Fibroblast of lung (primary cell): Measurements from ENCODE around the gene GCG. TPM values are rescaled to one million over a fixed set of nuclear protein-coding genes. Genes with fewer than 3 reads are reported as not detected.

Source experiments
- DNase-seq, 2 donors: peaks; one replicate each; pipeline versions ENCODE4 v3.0.0 to v3.0.0-alpha.2; 2010; ENCODE audit warnings: low read depth in 2 of 2
- H2AFZ ChIP-seq: 2 replicates; pipeline ENCODE4 v1.5.1; 2012; ENCODE audit warnings: low read length, control low read depth, inconsistent platforms
- H3K27ac ChIP-seq: 2 replicates; pipeline ENCODE4 v1.5.1; 2011; ENCODE audit warnings: low read length, control low read depth; ENCODE audit not compliant: insufficient read depth
- H3K27me3 ChIP-seq: 2 replicates; pipeline ENCODE4 v1.5.1; 2011; ENCODE audit warnings: mild to moderate bottlenecking, low read length; ENCODE audit not compliant: control insufficient read depth, insufficient read depth
- H3K36me3 ChIP-seq: 2 replicates; pipeline ENCODE4 v1.5.1; 2011; ENCODE audit warnings: low read length; ENCODE audit not compliant: control insufficient read depth, insufficient read depth
- H3K4me1 ChIP-seq: 2 replicates; pipeline ENCODE4 v1.5.1; 2011; ENCODE audit warnings: low read length; ENCODE audit not compliant: control insufficient read depth, insufficient read depth; ENCODE audit errors: extremely low read depth
- H3K4me2 ChIP-seq: 2 replicates; pipeline ENCODE4 v1.5.1; 2011; ENCODE audit warnings: low read length, control low read depth; ENCODE audit not compliant: insufficient read depth; ENCODE audit errors: extremely low read depth
- H3K4me3 ChIP-seq, 4 experiments: fragments of 200-600 bp in 1 of 4; sonication (generic) in 1 of 4; replicated peaks in 1 of 4; 2 replicates each; pipeline ENCODE4 v1.5.1; 2011 to 2016; ENCODE audit warnings: low read length in 4 of 4, low read depth in 3 of 4, mild to moderate bottlenecking in 3 of 4, control low read depth in 2 of 4, inconsistent platforms in 1 of 4, mixed read lengths in 1 of 4; ENCODE audit not compliant: insufficient read depth in 1 of 4; ENCODE audit errors: control extremely low read depth in 1 of 4
- H3K79me2 ChIP-seq: 2 replicates; pipeline ENCODE4 v1.5.1; 2012; ENCODE audit warnings: mild to moderate bottlenecking, low read length, inconsistent platforms; ENCODE audit not compliant: control insufficient read depth, insufficient read depth
- H3K9ac ChIP-seq: 2 replicates; pipeline ENCODE4 v1.5.1; 2011; ENCODE audit warnings: mild to moderate bottlenecking, low read length, control low read depth; ENCODE audit not compliant: insufficient read depth
- H3K9me3 ChIP-seq: 2 replicates; pipeline ENCODE4 v1.5.1; 2012; ENCODE audit warnings: low read depth, low read length; ENCODE audit not compliant: control insufficient read depth, insufficient read depth
- H4K20me1 ChIP-seq: 2 replicates; pipeline ENCODE4 v1.5.1; 2011; ENCODE audit warnings: low read length; ENCODE audit not compliant: control insufficient read depth, insufficient read depth; ENCODE audit errors: extremely low read depth
- CTCF ChIP-seq, 2 donors: IDR thresholded peaks in 1 of 2; conservative IDR thresholded peaks in 1 of 2; 1 replicate in 1 of 2; 2 replicates in 1 of 2; pipeline ENCODE4 v1.5.1; 2011 to 2012; ENCODE audit warnings: low read length in 2 of 2, control low read depth in 1 of 2, inconsistent platforms in 1 of 2, low read depth in 1 of 2, mild to moderate bottlenecking in 1 of 2
- EZH2 ChIP-seq: IDR thresholded peaks from 2 replicates; pipeline ENCODE4 v1.5.1; 2012; ENCODE audit warnings: low read length, control low read depth, mild to moderate bottlenecking; ENCODE audit errors: missing control alignments
- polyA plus RNA-seq, 2 donors: library from polyadenylated mRNA; depleted of rRNA in 1 of 2; stranded (reverse) in 1 of 2; unstranded in 1 of 2; fragments of >200 nt; gene quantifications; 2 replicates each; pipeline ENCODE4 v1.2.1, GENCODE V29; 2011 to 2012; ENCODE audit warnings: missing spikeins in 1 of 2
- total RNA-seq: library from RNA; depleted of rRNA; stranded (reverse); fragments of >200 nt; gene quantifications from 2 replicates; pipeline ENCODE4 v1.2.1, GENCODE V29; 2014

Gene GCG
- total and polyA plus RNA-seq, 2 donors (not counting 1 experiment from before 2014, with no cell fraction given): not detected

- peaks cover 3% of the 10 kb centered on the region for H3K36me3 ChIP-seq
- H3K9ac ChIP-seq: no peak overlapping the region
- H3K4me2 ChIP-seq: no peak overlapping the region
- TF ChIP-seq EZH2: no peak
- TF ChIP-seq CTCF (conservative IDR thresholded peaks at IDR 0.05 in 1 of 2, IDR thresholded peaks at IDR 0.05 in 1 of 2; ENCODE audit: low read depth in 1 of 2, low read length in 2 of 2): no peak
- no peaks in the 10 kb centered on the region for H3K79me2 ChIP-seq
- H3K27ac ChIP-seq: no peak overlapping the region
- H4K20me1 ChIP-seq: no peaks in the 10 kb centered on the region
- no peaks in the 10 kb centered on the region for H3K27me3 ChIP-seq
- no peak overlapping the region for H3K4me3 ChIP-seq
- peaks cover 5% of the 10 kb centered on the region for H3K4me1 ChIP-seq
- no peak for DNase-seq
- H3K9me3 ChIP-seq: no peaks in the 10 kb centered on the region
- H2AFZ ChIP-seq: no peak overlapping the region
Observed at GRCh38 chr2:162166745-162167144, 14.7 kb upstream of the GCG start.

- Histone ChIP-seq H3K27me3 (no peaks in the 10 kb centered on the region), H3K9ac (no peak overlapping the region), H3K4me1 (peaks cover 5% of the 10 kb centered on the region), H4K20me1 (no peaks in the 10 kb centered on the region), H3K79me2 (no peaks in the 10 kb centered on the region), H3K9me3 (no peaks in the 10 kb centered on the region), H3K4me3 (no peak overlapping the region), H2AFZ (no peak overlapping the region), H3K27ac (no peak overlapping the region), H3K36me3 (peaks cover 3% of the 10 kb centered on the region), H3K4me2 (no peak overlapping the region)
- TF ChIP-seq CTCF (conservative IDR thresholded peaks at IDR 0.05 in 1 of 2, IDR thresholded peaks at IDR 0.05 in 1 of 2; ENCODE audit: low read depth in 1 of 2, low read length in 2 of 2) (no peak), EZH2 (no peak)
- no peak for DNase-seq
Observed at GRCh38 chr2:162166174-162166573, 14.1 kb upstream of the GCG start.

DNA sequence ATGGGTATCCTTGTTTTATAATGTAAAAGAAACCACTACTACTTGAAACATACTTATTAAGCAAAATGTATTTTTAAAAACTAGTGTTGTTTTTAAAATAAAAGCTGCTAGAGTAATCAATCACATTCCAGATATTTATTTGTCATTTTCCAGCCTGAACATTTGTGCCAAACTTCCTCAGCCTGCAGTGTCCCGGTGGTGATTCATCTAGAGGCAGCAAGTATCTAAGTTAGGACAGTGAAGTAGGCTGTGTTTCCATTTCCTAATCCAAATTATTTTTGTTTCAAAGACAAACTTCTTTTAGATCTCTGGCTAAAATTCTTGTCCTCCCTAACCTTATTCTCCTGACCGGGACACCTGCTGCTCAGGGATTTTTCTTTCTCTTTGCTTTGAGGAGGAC lies 12.8 kb upstream of the GCG start:
- H4K20me1 ChIP-seq: no peaks in the 10 kb centered on the region
- peak overlapping the region; percentile 28 for H3K4me2 ChIP-seq
- peaks cover 5% of the 10 kb centered on the region for H3K4me1 ChIP-seq
- no peaks in the 10 kb centered on the region for H3K79me2 ChIP-seq
- H2AFZ ChIP-seq: no peak overlapping the region
- no peaks in the 10 kb centered on the region for H3K9me3 ChIP-seq
- no peak overlapping the region for H3K27ac ChIP-seq
- H3K4me3 ChIP-seq: no peak overlapping the region
- peaks cover 3% of the 10 kb centered on the region for H3K36me3 ChIP-seq
- no peaks in the 10 kb centered on the region for H3K27me3 ChIP-seq
- H3K9ac ChIP-seq: no peak overlapping the region
- TF ChIP-seq CTCF (conservative IDR thresholded peaks at IDR 0.05 in 1 of 2, IDR thresholded peaks at IDR 0.05 in 1 of 2; ENCODE audit: low read depth in 1 of 2, low read length in 2 of 2) (no peak), EZH2 (no peak)
- peak; percentile 32 to 48 for DNase-seq
